GM21576 (cell line): ENCODE data around the gene CBX2.
"Not testable (repeated sequence)": the region's sequence is repeated elsewhere in the genome, so short reads cannot be mapped to it uniquely, and the experiment has no call there.

Experiments used
- ATAC-seq: cut with Tn5 transposase; IDR thresholded peaks from one replicate; pipeline ENCODE4 v1.9.1; 2021; ENCODE audit warnings: mild to moderate bottlenecking, moderate library complexity; ENCODE audit not compliant: unreplicated experiment

Gene CBX2

GRCh38 chr17:79769570-79770506 lies 8.1 kb upstream of the CBX2 start:
- ATAC-seq = no peak

- ATAC-seq = no peak
These were observed 6.7 kb upstream of the CBX2 start for GRCh38 chr17:79771276-79771675.

GRCh38 chr17:79772726-79773125 lies 5.2 kb upstream of the CBX2 start:
- ATAC-seq = not testable (repeated sequence)

DNA sequence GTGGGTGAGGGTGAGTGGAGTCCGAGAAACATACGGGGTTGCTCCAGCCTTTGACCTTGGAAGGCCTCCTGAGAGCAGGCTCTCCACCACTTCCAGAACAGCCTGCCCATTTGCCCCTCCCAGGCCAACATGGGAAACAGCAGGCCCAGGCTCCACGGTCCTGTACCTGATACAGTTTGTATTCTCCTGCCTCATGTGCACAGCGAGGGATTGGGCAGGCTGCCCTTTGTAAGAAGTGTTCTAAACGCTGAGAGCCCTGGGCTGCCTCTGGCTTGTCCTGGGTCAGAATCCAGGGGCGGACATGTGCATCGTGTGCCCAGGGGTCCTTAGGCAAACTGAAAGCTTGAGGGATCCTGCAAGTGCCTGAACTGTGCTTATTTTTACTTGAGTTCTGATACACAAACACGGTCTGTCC lies 3.4 kb upstream of the CBX2 start:
- no peak for ATAC-seq

- ATAC-seq = no peak
These were observed 2.3 kb upstream of the CBX2 start for GRCh38 chr17:79775632-79776031.

DNA sequence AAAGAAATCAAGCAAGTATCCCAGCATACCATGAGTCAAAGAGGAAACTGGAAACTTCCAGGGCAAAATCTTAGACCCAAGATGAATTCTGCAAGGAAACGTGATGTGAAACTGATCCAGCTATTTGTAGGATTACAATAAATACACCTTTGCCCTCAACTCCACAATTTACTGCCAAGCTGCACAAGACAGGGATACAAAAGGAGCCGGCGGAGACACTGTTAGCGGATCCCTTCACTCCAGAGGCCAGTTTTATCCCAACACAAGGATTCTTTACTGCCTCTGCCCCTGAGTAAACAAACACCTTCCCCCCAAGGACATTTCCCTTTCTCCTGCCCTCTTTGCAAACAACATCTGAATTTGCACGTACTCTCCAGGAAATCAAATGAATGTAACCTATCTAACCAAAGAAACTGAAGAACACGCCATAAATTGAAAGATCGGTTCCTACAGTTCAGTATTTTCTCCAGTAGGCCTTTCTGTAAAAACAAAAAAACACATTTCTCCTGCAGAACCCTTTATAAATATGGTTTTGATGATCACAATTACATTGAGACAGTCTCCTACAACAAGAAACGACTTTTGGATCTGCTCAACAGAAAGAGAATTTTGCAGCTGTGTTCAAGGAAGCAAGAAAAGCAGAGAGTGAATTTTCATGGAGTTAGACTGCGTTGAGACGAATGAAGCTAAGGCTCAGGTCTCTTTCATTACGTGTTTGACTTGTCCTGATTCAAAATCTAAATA lies 1.4 kb upstream of the CBX2 start:
- ATAC-seq = no peak

DNA sequence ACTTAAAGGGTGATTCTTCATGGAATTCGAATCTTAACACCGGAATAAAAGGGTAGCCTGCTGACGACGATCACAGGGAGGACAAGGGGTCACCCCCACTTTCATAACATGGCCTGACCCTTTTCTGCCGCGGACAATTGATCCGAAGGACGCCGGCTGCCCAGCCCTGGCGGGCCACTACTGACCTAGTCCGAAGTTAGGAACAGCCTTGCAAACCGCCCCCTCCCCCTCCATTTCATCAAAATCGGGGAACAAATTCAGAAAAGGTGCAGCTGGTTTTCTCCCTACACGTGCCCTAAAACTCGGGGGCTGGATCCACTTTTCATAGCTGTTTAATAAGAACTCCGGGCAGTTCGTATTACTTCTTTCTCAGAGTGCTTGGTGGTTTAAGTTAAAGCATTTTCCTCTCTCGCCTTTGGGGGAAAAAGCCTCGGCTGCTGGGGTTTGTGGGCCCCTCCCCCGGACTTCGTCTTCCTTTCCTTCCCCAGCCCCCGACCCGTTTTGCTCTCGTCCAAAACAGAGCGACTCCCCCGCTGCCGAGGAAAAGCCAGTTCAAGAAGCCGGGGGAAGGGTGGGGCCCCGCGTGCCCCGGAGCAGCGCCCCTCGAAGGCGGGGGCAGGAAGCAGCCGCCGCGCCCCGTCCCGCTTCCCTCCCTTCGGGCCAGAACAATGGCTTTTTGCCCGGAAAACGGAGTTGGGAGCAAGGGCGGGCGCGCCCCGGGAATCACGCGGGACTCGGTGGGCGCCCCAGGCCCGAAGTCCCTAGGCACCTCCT lies 641 bp upstream of the CBX2 start:
- no peak for ATAC-seq

DNA sequence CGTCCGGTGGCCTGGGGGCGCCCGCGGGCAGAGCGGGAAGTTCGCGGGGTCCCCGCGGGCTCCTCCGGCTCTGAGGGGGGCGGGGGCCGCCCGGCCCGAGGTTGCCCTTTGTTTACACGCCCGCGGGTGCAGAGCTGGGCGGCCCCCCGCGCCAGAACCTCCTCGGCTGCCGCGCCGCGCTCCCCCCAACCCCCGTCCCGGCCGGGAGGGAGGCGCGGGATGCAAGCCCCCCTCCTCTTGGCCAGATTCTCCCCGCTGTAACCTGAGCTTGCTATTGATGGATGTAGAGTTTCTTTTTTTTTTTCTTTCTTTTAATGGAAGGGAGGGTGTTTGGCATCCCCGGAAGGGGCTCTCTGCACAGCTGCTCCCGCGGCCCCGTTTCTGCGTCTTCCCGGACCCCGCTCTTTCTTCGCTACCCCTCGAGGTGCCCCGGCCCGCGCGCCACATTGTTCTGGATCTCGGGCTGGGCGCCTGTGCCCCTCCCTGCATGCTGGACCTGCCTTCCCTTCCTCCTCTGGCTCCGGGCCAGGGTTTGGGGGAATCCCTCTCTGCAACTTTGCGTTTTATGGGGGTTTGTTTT lies 646 bp downstream of the CBX2 start:
- no peak for ATAC-seq

- ATAC-seq = no peak
These were observed 1.2 kb downstream of the CBX2 start for GRCh38 chr17:79779084-79779529.

DNA sequence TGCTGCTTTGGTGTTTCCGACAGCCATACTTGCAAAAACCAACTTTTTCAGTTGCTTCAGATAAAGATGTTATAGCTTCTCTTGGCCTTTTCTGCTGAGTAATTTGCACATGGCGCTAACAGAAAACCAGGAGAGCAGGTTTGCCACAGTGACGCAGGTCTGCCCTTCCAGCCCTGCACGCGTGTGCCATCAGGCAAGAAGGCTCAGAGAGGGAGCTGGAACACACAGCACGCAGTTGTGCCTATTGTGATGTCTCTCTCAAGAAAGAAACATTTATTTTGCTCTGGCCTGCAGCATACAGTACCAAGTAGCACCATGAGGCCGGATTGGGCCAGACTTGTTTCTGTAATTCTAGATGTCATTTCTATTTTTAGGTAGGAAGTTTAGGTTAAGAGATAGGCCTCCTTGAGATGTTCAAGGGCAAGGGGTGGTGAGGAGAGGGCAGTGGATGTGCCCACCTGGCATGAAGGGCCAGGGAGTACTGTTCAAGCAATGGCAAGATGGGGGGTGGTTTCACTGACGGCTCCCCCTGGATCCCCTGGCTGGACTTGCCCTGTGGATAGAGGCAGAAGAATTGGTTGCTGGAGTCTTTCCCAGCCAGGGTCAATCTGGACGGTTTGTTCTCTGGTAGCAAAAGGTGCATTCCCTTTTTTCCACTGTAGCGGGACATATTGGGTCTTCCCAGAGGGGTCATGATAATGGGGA lies 1.9 kb downstream of the CBX2 start:
- no peak for ATAC-seq

- no peak for ATAC-seq
These were observed 3.2 kb downstream of the CBX2 start for GRCh38 chr17:79781012-79781650.

- ATAC-seq = no peak
These were observed 4.0 kb downstream of the CBX2 start for GRCh38 chr17:79781736-79782575.

DNA sequence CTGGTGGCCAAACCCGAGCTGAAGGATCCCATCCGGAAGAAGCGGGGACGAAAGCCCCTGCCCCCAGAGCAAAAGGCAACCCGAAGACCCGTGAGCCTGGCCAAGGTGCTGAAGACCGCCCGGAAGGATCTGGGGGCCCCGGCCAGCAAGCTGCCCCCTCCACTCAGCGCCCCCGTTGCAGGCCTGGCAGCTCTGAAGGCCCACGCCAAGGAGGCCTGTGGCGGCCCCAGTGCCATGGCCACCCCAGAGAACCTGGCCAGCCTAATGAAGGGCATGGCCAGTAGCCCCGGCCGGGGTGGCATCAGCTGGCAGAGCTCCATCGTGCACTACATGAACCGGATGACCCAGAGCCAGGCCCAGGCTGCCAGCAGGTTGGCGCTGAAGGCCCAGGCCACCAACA lies 5.9 kb downstream of the CBX2 start:
- no peak for ATAC-seq

DNA sequence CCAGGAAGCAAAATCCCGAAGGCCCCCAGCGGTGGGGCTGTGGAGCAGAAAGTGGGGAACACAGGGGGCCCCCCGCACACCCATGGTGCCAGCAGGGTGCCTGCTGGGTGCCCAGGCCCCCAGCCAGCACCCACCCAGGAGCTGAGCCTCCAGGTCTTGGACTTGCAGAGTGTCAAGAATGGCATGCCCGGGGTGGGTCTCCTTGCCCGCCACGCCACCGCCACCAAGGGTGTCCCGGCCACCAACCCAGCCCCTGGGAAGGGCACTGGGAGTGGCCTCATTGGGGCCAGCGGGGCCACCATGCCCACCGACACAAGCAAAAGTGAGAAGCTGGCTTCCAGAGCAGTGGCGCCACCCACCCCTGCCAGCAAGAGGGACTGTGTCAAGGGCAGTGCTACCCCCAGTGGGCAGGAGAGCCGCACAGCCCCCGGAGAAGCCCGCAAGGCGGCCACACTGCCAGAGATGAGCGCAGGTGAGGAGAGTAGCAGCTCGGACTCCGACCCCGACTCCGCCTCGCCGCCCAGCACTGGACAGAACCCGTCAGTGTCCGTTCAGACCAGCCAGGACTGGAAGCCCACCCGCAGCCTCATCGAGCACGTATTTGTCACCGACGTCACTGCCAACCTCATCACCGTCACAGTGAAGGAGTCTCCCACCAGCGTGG lies 6.5 kb downstream of the CBX2 start:
- ATAC-seq = no peak

DNA sequence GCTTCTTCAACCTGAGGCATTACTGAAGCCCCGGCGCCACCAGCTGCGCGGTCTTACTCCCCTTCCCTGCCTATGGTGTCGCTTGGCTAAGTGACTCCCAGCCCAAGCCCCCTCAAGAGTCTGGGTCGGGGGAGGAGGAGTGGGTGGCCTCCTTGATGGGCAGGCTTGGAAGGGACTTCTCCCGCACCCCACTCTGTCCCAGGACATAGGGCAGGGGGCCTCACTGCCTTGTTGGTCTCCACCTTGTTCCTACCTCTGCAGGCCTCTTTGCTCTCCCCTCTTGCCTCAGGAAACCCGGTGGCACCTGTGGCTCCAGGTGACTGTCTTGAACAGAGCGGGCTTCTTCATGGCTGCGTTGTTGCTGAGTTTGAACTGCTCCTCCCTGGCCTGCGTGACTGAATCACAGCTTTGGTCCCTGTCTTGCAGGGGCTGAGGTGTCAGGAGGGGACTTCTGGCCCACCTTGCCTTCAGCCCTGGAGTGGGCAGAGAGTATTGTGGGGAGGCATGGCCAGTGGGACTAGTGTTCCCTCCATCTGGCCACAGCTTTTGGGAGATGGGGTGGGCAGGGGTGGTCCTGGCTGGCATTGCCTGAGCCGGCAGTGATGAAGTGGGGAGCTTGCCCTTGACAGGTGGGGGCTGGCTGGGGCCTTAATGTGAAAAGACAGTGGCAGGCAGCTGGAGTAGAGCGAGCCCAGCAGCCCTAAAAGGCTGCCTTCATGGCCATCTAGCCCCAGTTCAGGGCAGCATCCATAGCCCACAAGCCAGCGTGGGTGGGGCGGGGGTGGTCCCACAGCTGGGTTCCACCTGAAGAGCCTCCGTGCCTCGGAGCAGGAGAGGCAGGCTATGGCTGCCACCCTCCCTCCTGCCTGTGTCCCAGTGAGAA lies 7.3 kb downstream of the CBX2 start:
- ATAC-seq = no peak

DNA sequence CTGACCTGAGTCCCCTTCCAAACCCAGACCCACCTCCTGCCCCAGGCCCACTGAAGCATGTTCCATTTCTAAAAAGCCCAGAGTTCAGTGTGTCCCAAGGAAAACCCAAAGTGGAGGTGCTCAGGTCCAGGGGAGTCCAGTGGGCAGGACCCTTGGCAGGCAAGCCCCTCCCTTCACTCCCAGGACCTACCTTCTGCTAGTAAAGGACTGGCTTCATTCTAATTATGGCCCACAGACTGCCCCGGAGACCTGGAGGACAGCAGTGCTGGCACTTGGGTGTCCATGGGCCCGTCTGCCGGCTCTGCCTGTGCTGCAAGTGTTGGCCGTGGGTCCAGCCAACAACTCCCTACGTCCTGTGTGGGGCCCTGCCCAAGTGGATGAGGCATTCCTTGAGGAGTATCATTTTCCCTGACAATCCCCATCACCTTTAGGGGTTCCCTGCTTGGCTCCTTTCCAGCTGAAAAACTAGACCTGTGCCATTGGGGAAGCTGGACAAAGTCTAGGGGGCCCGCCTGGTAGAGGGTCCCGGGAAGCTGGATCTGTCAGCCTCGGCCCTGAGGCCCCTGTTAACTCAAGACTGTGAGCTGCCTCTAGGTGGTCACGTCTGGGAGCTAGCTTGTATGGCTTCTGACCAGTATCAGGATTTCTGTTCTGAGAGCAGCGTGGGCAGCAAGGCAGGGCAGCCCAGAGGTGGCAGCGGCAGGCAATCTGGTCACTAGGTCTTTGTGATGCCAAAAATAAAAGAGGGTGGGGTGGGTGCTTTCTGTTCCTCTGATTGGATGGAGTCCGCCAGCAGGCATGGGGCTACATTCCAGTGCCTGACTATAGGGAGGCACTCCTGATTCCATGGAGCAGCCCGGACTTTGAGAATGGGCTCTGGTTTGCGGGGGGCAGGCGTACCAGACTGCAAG lies 8.2 kb downstream of the CBX2 start:
- no peak for ATAC-seq
